GM21529 (cell line): ENCODE measurements around the gene RPL31.

Experiments
- ATAC-seq: cut with Tn5 transposase; IDR thresholded peaks from one replicate; pipeline ENCODE4 v1.9.1; 2021; ENCODE audit not compliant: unreplicated experiment

Gene RPL31

DNA sequence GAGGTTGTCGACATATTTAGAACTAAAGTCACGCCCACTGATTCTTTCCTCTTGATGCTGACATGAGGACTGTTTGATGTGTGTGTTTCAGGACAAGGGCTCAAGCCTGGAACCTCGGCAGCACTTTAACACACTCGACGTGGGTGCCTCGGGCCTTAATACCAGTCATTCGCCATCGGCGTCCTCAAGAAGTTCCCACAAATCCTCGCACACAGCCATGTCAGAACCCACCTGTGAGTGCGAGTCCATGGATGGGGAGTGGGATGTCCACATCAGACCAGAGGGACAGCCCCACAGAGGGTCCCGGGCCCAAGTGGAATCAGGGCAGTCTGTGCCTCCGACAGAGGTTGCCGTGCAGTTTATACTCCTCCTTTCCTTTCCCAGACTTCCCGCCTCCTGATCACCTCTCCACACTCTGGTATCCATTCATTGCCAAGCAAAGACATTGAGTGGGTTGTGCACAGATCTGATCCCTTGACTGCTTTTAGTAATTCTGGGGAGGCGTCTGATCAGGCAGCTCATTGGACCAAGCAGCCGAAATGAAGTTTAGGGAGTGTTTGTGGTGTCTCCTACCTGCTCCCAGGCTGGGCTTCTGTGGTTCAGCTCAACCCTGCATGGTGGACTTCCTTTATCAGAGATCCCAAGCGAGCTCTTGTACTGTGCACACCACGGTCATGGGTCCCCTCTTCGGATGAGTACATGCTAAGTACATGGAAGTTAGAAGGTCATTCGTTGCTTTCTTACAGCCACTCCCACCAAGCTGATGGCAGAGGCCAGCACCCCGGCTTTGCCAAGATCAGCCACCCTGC lies 27.2 kb upstream of the RPL31 start:
- ATAC-seq = no peak

- ATAC-seq = no peak
Observed at GRCh38 chr2:100975521-100975785, 26.6 kb upstream of the RPL31 start.

DNA sequence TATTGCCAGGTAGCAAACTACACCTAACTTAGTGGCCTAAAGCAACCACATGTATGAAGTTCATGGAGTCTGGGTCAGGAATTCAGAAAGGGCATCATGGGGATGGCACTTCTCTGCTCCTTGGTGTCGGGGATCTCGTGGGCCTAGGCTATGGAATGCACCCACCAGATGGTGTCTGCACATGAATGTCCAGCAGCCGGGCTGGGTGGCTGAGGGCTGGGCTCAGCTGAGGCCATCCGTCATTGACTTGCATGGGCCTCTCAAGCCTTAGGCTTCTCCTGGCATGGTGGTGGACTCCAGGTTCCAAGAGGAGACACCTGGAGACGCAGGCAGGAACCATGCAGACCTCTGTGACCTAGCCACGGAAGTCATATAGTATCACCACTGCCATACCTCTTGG lies 26.0 kb upstream of the RPL31 start:
- ATAC-seq = no peak

GRCh38 chr2:100976645-100977391 lies 25.3 kb upstream of the RPL31 start:
- ATAC-seq = peak; percentile 84

- no peak for ATAC-seq
Observed at GRCh38 chr2:100977511-100977910, 24.6 kb upstream of the RPL31 start.

GRCh38 chr2:100978582-100979191 lies 23.4 kb upstream of the RPL31 start:
- no peak for ATAC-seq

DNA sequence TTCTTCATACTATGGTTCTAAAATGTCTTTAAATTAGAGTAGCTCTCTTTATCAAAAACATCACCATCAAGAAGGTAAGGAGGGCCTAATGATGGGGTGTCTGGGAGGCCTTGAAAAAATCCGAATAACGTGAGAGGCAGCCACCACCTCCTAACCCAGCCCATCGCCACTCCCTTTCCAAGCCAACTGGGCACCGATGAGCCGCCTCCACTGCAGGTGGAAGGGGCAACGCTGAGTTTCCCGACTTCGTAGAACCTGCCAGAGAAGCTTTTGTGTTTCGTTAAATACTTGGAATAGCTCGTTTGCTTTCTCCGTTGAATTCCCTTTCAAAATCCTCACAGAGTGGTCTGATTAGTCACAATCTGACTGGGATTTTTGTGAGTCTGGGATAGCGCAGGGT lies 22.0 kb upstream of the RPL31 start:
- ATAC-seq = no peak

GRCh38 chr2:100981011-100981410 lies 21.1 kb upstream of the RPL31 start:
- no peak for ATAC-seq

DNA sequence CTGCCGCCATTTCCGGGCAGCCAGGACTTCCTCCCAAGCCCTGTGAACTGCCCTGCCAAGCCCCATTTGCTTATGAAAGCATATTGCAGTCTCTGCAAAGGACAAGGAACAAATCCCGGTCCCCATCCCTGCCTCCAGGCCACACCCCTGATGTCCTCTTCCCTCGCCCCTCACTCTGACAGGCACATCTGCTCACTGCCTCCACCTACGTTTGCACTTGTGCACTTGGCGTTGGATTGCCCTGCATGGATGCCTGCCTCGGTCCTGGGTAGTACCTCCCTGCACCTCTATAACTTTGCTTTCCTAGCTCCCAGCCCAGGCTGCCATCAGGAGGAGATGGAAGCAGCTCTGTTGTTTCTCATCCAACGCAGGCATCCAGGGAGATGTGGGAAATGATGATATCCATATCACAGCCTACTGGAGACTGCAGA lies 19.6 kb upstream of the RPL31 start:
- no peak for ATAC-seq

- ATAC-seq = no peak
Observed at GRCh38 chr2:100983201-100983600, 18.9 kb upstream of the RPL31 start.

GRCh38 chr2:100983684-100984310 lies 18.3 kb upstream of the RPL31 start:
- ATAC-seq = no peak

DNA sequence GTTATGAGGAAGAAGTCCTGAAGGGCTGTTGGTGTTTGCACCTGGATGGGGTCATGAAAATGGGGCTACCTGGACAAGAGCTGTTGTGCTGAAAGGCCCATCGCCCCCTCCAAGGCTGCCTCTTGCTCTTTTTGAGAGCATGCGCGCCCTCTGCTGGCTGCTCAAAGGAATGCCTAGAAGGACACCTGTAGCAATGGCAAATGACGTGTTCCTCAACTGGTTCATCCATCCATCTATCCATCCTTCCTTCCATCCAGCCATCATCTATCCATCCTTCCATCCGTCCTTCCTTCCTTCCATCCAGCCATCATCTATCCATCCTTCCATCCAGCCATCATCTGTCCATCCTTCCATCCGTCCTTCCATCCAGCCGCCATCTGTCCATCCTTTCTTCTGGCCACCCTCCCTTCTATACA lies 17.2 kb upstream of the RPL31 start:
- ATAC-seq = peak; percentile 72

GRCh38 chr2:100986157-100986556 lies 15.9 kb upstream of the RPL31 start:
- no peak for ATAC-seq

DNA sequence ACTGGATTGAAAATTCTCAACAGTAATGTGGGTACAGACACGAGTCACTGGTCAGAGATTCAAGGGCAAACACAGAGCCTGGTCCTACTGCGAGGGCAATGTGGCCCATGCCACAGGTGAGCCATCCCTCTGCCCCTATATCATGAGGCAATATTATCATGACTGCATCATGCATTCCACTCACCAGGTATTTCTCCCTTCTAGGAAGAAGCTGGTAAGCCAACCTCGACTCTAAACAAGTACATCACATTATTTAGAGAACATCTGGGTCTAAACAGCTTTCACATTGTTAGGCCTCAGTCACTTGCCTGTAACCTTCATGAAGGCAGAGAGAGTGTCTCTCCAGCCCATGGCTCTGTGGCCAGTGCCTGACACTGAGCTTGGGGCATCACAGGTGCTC lies 14.6 kb upstream of the RPL31 start:
- no peak for ATAC-seq

- no peak for ATAC-seq
Observed at GRCh38 chr2:100987974-100988373, 14.1 kb upstream of the RPL31 start.

- ATAC-seq = no peak
Observed at GRCh38 chr2:100988630-100989417, 13.3 kb upstream of the RPL31 start.

GRCh38 chr2:100989666-100990065 lies 12.4 kb upstream of the RPL31 start:
- no peak for ATAC-seq

DNA sequence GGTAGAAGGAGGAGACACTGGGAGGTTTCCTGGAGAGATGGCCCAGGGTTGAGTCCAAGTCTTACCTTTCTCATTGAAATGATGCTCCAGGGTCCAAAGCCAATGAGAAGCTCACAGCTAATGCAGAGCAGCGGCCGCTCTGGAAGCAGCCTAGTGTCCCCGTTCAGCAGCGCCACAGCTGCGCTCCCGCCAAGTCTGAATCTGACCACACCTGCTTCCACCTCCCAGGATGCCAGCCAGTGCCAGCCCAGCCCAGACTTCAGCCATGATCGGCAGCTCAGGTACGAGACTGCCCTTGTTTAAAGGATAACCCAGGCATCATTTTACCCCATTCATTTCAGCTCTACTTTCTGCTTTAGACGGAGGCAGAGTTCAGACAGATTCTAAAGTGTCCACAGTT lies 11.9 kb upstream of the RPL31 start:
- no peak for ATAC-seq

GRCh38 chr2:100990650-100991403 lies 11.3 kb upstream of the RPL31 start:
- ATAC-seq = no peak

DNA sequence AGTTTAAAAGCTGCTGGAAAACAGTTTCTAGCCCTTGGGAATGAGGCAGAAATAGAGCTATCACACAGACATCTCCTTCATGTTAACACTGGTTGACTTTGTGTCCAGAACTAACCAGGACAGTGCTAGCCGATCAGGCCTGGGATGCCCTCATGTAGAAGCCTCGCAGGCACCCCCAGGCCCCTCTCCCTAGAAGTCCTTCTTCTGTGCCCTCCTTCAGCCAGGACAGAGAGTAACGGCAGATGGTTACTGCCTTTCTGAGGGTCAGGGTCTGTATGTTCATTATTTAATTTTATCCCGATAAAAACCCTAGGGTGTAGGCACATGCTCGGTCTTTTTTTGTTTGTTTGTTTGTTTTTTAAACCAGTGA lies 10.7 kb upstream of the RPL31 start:
- ATAC-seq = no peak
